MM.1S (cell line): ENCODE results near the gene CYP4F3.

Experiments
- DNase-seq: peaks from one replicate; pipeline ENCODE4 v3.0.0-alpha.2; 2015
- H2AFZ ChIP-seq: fragments of 300-600 bp; sonication (generic); 2 replicates; pipeline ENCODE4 v1.6.0; 2016; ENCODE audit warnings: antibody characterized with exemption, low read length
- H3F3A ChIP-seq: fragments of 300-600 bp; sonication (generic); 2 replicates; pipeline ENCODE4 v1.6.1; 2016; ENCODE audit warnings: mild to moderate bottlenecking, antibody characterized with exemption, low read length, moderate library complexity, mixed read lengths; ENCODE audit not compliant: insufficient read depth
- H3K27ac ChIP-seq: fragments of 300-600 bp; sonication (generic); 2 replicates; pipeline ENCODE4 v1.5.1; 2016; ENCODE audit warnings: mild to moderate bottlenecking, low read length
- H3K27me3 ChIP-seq: fragments of 300-600 bp; sonication (generic); replicated peaks from 2 replicates; pipeline ENCODE4 v1.6.0; 2016; ENCODE audit warnings: low read length; ENCODE audit not compliant: insufficient read depth
- H3K36me3 ChIP-seq: fragments of 300-600 bp; sonication (generic); replicated peaks from 2 replicates; pipeline ENCODE4 v1.6.1; 2016; ENCODE audit warnings: mild to moderate bottlenecking, low read length, mixed read lengths; ENCODE audit not compliant: insufficient read depth
- H3K4me1 ChIP-seq: fragments of 300-600 bp; sonication (generic); 2 replicates; pipeline ENCODE4 v1.6.1; 2016; ENCODE audit warnings: low read length, mixed read lengths
- H3K4me2 ChIP-seq: fragments of 300-600 bp; sonication (generic); 2 replicates; pipeline ENCODE4 v1.6.0; 2016; ENCODE audit warnings: low read depth, low read length
- H3K4me3 ChIP-seq: fragments of 300-600 bp; sonication (generic); 2 replicates; pipeline ENCODE4 v1.5.1; 2016; ENCODE audit warnings: low read length, mixed read lengths
- H3K79me2 ChIP-seq: fragments of 300-600 bp; sonication (generic); 2 replicates; pipeline ENCODE4 v1.6.1; 2016; ENCODE audit warnings: mixed run types, low read length, mixed read lengths
- H3K9ac ChIP-seq: fragments of 300-600 bp; sonication (generic); 2 replicates; pipeline ENCODE4 v1.6.1; 2016; ENCODE audit warnings: low read length, mixed read lengths
- H3K9me2 ChIP-seq: fragments of 300-600 bp; sonication (generic); replicated peaks from 2 replicates; pipeline ENCODE4 v1.6.1; 2016; ENCODE audit warnings: mild to moderate bottlenecking, low read length, mixed read lengths; ENCODE audit not compliant: insufficient read depth
- H3K9me3 ChIP-seq: fragments of 300-600 bp; sonication (generic); replicated peaks from 2 replicates; pipeline ENCODE4 v1.6.1; 2016; ENCODE audit warnings: mild to moderate bottlenecking, low read length, mixed read lengths; ENCODE audit not compliant: insufficient read depth
- H4K20me1 ChIP-seq: fragments of 300-600 bp; sonication (generic); 2 replicates; pipeline ENCODE4 v1.6.1; 2016; ENCODE audit warnings: mild to moderate bottlenecking, low read length, moderate library complexity, mixed read lengths; ENCODE audit not compliant: insufficient read depth
- CTCF ChIP-seq: fragments of 300-600 bp; sonication (generic); IDR thresholded peaks from 2 replicates; pipeline ENCODE4 v1.5.1; 2016; ENCODE audit warnings: antibody characterized with exemption, low read length, mixed read lengths
- EZH2 ChIP-seq: fragments of 300-600 bp; sonication (generic); optimal IDR thresholded peaks from 2 replicates; pipeline ENCODE3; 2017; ENCODE audit warnings: low read depth, mild to moderate bottlenecking, antibody characterized with exemption, low read length, mixed read lengths
- EZH2phosphoT487 ChIP-seq: fragments of 300-600 bp; sonication (generic); IDR thresholded peaks from 2 replicates; pipeline ENCODE4 v1.6.1; 2018; ENCODE audit warnings: antibody characterized with exemption, low read length

The CYP4F3 gene

GRCh38 chr19:15656467-15656866 lies 15.8 kb downstream of the CYP4F3 start:
- Histone ChIP-seq H3K27ac (no peak overlapping the region), H3F3A (no peaks in the 10 kb centered on the region), H3K27me3 (peaks cover 47% of the 10 kb centered on the region), H3K4me3 (no peak overlapping the region), H3K4me2 (no peak overlapping the region), H3K9ac (no peak overlapping the region), H3K9me2 (no peaks in the 10 kb centered on the region), H3K36me3 (no peaks in the 10 kb centered on the region), H3K4me1 (no peaks in the 10 kb centered on the region), H4K20me1 (no peaks in the 10 kb centered on the region), H3K9me3 (no peaks in the 10 kb centered on the region), H3K79me2 (no peaks in the 10 kb centered on the region), H2AFZ (no peak overlapping the region)
- TF ChIP-seq EZH2 (no peak), CTCF (no peak), EZH2phosphoT487 (no peak)
- no peak for DNase-seq

- no peaks in the 10 kb centered on the region for H3K79me2 ChIP-seq
Observed at GRCh38 chr19:15663247-15663646, 22.6 kb downstream of the CYP4F3 start.

DNA sequence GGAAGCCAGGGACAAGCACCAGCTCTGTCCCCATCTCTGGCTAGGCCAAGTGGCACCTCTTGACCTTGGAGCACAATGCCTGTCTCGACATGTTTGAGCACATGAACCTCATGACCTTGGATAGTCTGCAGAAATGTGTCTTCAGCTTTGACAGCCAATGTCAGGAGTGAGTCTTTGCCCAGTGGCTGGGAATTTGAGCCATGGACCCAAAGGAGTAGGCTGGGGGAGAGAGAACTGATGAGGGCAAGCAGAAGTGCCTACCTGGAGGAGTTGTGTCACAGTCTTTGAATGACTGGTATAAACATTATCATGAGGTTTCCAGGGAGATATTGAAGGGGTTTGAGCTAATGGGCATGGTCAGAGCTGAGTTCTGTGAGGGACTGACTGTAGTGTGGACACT lies 25.5 kb downstream of the CYP4F3 start:
- no peak overlapping the region for H3K4me2 ChIP-seq
- H3K4me3 ChIP-seq, result no peak overlapping the region
- no peaks in the 10 kb centered on the region for H4K20me1 ChIP-seq
- H2AFZ ChIP-seq, result no peak overlapping the region
- H3K9me2 ChIP-seq, result no peaks in the 10 kb centered on the region
- no peaks in the 10 kb centered on the region for H3F3A ChIP-seq
- no peak overlapping the region for H3K27ac ChIP-seq
- H3K9me3 ChIP-seq, result no peaks in the 10 kb centered on the region
- peaks cover 22% of the 10 kb centered on the region for H3K27me3 ChIP-seq
- no peak overlapping the region for H3K9ac ChIP-seq
- no peaks in the 10 kb centered on the region for H3K4me1 ChIP-seq
- H3K36me3 ChIP-seq, result no peaks in the 10 kb centered on the region
- no peaks in the 10 kb centered on the region for H3K79me2 ChIP-seq
- TF ChIP-seq CTCF (no peak), EZH2 (no peak), EZH2phosphoT487 (no peak)
- no peak for DNase-seq

More at GRCh38 chr19:15663247-15663646, 22.6 kb downstream of the CYP4F3 start:
- Histone ChIP-seq H3K4me2 (no peak overlapping the region), H3K36me3 (no peaks in the 10 kb centered on the region), H3K9me2 (no peaks in the 10 kb centered on the region), H3F3A (no peaks in the 10 kb centered on the region), H3K27me3 (peaks cover 21% of the 10 kb centered on the region), H3K27ac (no peak overlapping the region), H3K9me3 (no peaks in the 10 kb centered on the region), H3K9ac (no peak overlapping the region), H3K4me3 (no peak overlapping the region), H3K4me1 (no peaks in the 10 kb centered on the region), H4K20me1 (no peaks in the 10 kb centered on the region), H2AFZ (no peak overlapping the region)
- no peak for TF ChIP-seq EZH2
- no peak for TF ChIP-seq EZH2phosphoT487
- no peak for TF ChIP-seq CTCF
- DNase-seq, result no peak
